ENCODE measurements around the gene AK5. TPM values are rescaled to one million over a fixed set of nuclear protein-coding genes. Genes with fewer than 3 reads are reported as not detected.

Gene AK5
- total and polyA plus RNA-seq, 2 of the 4 experiments (the other 2 are of a cell fraction): 22.5 to 25.8 TPM

GRCh38 chr1:77392486-77392885 is 110.7 kb downstream of the AK5 start:
- H3K9ac ChIP-seq (ENCODE audit: low read depth, low read length): no peak overlapping the region
- WGBS, 2 experiments (ENCODE audit: extremely low coverage in 2 of 2, insufficient read length in 1 of 2): no CpG with 5 or more reads among the region's 4 CpGs

More at GRCh38 chr1:77392486-77392885, 110.7 kb downstream of the AK5 start:
- no peak overlapping the region for H2BK5ac ChIP-seq (ENCODE audit: low read depth, low read length, poor library complexity, severe bottlenecking)
- intact Hi-C loops (cut with micrococcal nuclease): no loop called here
- no peaks in the 10 kb centered on the region for H4K20me1 ChIP-seq (ENCODE audit: insufficient read depth, low read length)
- H4K5ac ChIP-seq (ENCODE audit: low read depth, low read length): no peak overlapping the region
- no peak overlapping the region for H3K4ac ChIP-seq (ENCODE audit: low read depth, low read length)
- H3K56ac ChIP-seq (ENCODE audit: extremely low read depth, insufficient read depth, low read length): no peak overlapping the region
- DNase-seq: no peak
- no peaks in the 10 kb centered on the region for H3K36me3 ChIP-seq (ENCODE audit: control insufficient read depth, insufficient read depth, low read length)
- H2AFZ ChIP-seq (replicated peaks; ENCODE audit: low read length, poor library complexity): no peak overlapping the region
- H3K9me3 ChIP-seq (ENCODE audit: control insufficient read depth, insufficient read depth, low read length): no peaks in the 10 kb centered on the region
- no peak overlapping the region for H3K4me3 ChIP-seq (ENCODE audit: insufficient read depth, low read depth, low read length)
- H2BK120ac ChIP-seq (ENCODE audit: low read depth, low read length): no peak overlapping the region
- H3K14ac ChIP-seq (replicated peaks; ENCODE audit: low read depth, low read length): no peak overlapping the region
- H2AK9ac ChIP-seq (replicated peaks; ENCODE audit: low read depth, low read length, poor library complexity): no peak overlapping the region
- H3K4me2 ChIP-seq (ENCODE audit: low read depth, low read length): no peak overlapping the region
- no peak overlapping the region for H3K23ac ChIP-seq (ENCODE audit: low read depth, low read length)
- peaks cover 0 to 39% of the 10 kb centered on the region in 2 experiments; a peak in 2 of 4 replicates for H3K79me1 ChIP-seq (ENCODE audit: low read depth in 1 of 2, low read length in 2 of 2)
- H2BK15ac ChIP-seq (ENCODE audit: low read depth, low read length): no peak overlapping the region
- ChIA-PET POLR2A (ENCODE audit: unreplicated experiment) (no interaction called here), CTCF (no interaction called here)
- BruUV-seq (replicated peaks): no TSS peak
- no peak overlapping the region for H3K18ac ChIP-seq (ENCODE audit: low read depth, low read length)
- H3K27me3 ChIP-seq (ENCODE audit: control insufficient read depth, insufficient read depth, low read length): no peaks in the 10 kb centered on the region
- no peak overlapping the region for H3K27ac ChIP-seq (ENCODE audit: insufficient read depth, low read length)
- dilution Hi-C loops (cut with HindIII; ENCODE audit: low sequenced_read_pairs, unreplicated experiment): no loop called here
- H4K91ac ChIP-seq (ENCODE audit: insufficient read depth, low read depth, low read length): no peak overlapping the region
- peaks cover 8% of the 10 kb centered on the region; the same call in 1 of the 2 replicates for H3K9me1 ChIP-seq (ENCODE audit: insufficient read depth, low read length)
- H2BK20ac ChIP-seq (ENCODE audit: low read depth, low read length): no peak overlapping the region
- H3K4me1 ChIP-seq (ENCODE audit: control insufficient read depth, insufficient read depth, low read length): peaks cover 4% of the 10 kb centered on the region; the same call in 1 of the 2 replicates
- H2AK5ac ChIP-seq (ENCODE audit: low read depth, low read length): no peak overlapping the region
- ATAC-seq (ENCODE audit: low read depth): no peak
- in situ Hi-C loops (cut with MboI; ENCODE audit: low sequenced_read_pairs): no loop called here
- no peak overlapping the region for H4K8ac ChIP-seq (ENCODE audit: low read depth in 2 of 2, low read length in 2 of 2)
- no peak for TF ChIP-seq SMC3 (IDR thresholded peaks at IDR 0.05; ENCODE audit: low read depth, low read length)
- TF ChIP-seq FOS (IDR thresholded peaks at IDR 0.05; ENCODE audit: low read depth, low read length): no peak
- TF ChIP-seq POLR2A (IDR thresholded peaks at IDR 0.05; ENCODE audit: low read depth, low read length): no peak
- no peak for TF ChIP-seq MAFK (IDR thresholded peaks at IDR 0.05; ENCODE audit: low read depth, low read length)
- no peak for TF ChIP-seq RCOR1 (IDR thresholded peaks at IDR 0.05; ENCODE audit: insufficient replicate concordance, low read length)
- no peak for TF ChIP-seq CHD1 (IDR thresholded peaks at IDR 0.05; ENCODE audit: low read depth, low read length)
- TF ChIP-seq, protein P1, sequence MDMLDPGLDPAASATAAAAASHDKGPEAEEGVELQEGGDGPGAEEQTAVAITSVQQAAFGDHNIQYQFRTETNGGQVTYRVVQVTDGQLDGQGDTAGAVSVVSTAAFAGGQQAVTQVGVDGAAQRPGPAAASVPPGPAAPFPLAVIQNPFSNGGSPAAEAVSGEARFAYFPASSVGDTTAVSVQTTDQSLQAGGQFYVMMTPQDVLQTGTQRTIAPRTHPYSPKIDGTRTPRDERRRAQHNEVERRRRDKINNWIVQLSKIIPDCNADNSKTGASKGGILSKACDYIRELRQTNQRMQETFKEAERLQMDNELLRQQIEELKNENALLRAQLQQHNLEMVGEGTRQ (IDR thresholded peaks at IDR 0.05; ENCODE audit: low read depth, low read length): no peak
- TF ChIP-seq, protein P2, sequence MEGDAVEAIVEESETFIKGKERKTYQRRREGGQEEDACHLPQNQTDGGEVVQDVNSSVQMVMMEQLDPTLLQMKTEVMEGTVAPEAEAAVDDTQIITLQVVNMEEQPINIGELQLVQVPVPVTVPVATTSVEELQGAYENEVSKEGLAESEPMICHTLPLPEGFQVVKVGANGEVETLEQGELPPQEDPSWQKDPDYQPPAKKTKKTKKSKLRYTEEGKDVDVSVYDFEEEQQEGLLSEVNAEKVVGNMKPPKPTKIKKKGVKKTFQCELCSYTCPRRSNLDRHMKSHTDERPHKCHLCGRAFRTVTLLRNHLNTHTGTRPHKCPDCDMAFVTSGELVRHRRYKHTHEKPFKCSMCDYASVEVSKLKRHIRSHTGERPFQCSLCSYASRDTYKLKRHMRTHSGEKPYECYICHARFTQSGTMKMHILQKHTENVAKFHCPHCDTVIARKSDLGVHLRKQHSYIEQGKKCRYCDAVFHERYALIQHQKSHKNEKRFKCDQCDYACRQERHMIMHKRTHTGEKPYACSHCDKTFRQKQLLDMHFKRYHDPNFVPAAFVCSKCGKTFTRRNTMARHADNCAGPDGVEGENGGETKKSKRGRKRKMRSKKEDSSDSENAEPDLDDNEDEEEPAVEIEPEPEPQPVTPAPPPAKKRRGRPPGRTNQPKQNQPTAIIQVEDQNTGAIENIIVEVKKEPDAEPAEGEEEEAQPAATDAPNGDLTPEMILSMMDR (conservative IDR thresholded peaks at IDR 0.05; ENCODE audit: low read depth, low read length): no peak
- no peak for TF ChIP-seq NFE2L2 (IDR thresholded peaks at IDR 0.05; ENCODE audit: low read depth, low read length)
- no peak for TF ChIP-seq RAD21 (IDR thresholded peaks at IDR 0.05; ENCODE audit: low read length)
- no peak for TF ChIP-seq MAZ (IDR thresholded peaks at IDR 0.05; ENCODE audit: borderline replicate concordance, low read depth, low read length)
- no peak for TF ChIP-seq RFX5 (IDR thresholded peaks at IDR 0.05; ENCODE audit: low read depth, low read length)
- no peak for TF ChIP-seq BHLHE40 (IDR thresholded peaks at IDR 0.05; ENCODE audit: low read depth, low read length)
